CD4-positive, alpha-beta memory T cell (primary cell): ENCODE measurements around the gene LCN15. TPM values are rescaled to one million over a fixed set of nuclear protein-coding genes. Genes with fewer than 3 reads are reported as not detected.

ENCODE experiments used
- CTCF ChIA-PET: fragments of 350-600 bp; sonication (Branson Sonifier 250); formaldehyde crosslinking; loops from one replicate; lab custom pipeline; 2021; ENCODE audit warnings: inconsistent platforms; ENCODE audit not compliant: partially characterized antibody; lab: Charles Lee
- POLR2A ChIA-PET: fragments of 350-600 bp; sonication (Branson Sonifier 250); formaldehyde crosslinking; loops from one replicate; lab custom pipeline; 2021; ENCODE audit not compliant: partially characterized antibody; lab: Charles Lee
- DNase-seq, 5 donors: peaks; one replicate each; pipeline versions ENCODE4 v3.0.0 to v3.0.0-alpha.2; 2020 to 2022; ENCODE audit warnings: mixed read lengths in 1 of 5
- H3K27ac ChIP-seq: one replicate; pipeline ENCODE4 v1.7.0; 2013; ENCODE audit warnings: low read depth, low read length
- H3K27me3 ChIP-seq: 2 replicates; pipeline ENCODE4 v1.7.0; 2013; ENCODE audit warnings: mild to moderate bottlenecking, low read length, moderate library complexity; ENCODE audit not compliant: insufficient read depth
- H3K36me3 ChIP-seq: 2 replicates; pipeline ENCODE4 v1.7.0; 2013; ENCODE audit warnings: mild to moderate bottlenecking, low read length, moderate library complexity; ENCODE audit not compliant: insufficient read depth
- H3K4me1 ChIP-seq: 2 replicates; pipeline ENCODE4 v1.7.0; 2013; ENCODE audit warnings: mild to moderate bottlenecking, low read length, moderate library complexity; ENCODE audit not compliant: insufficient read depth
- H3K4me3 ChIP-seq, 2 donors: one replicate each; pipeline ENCODE4 v1.7.0; 2013; ENCODE audit warnings: low read length in 2 of 2, mild to moderate bottlenecking in 1 of 2
- H3K9me3 ChIP-seq, 2 donors: one replicate each; pipeline ENCODE4 v1.7.0; 2013; ENCODE audit warnings: low read length in 2 of 2, control low read depth in 1 of 2; ENCODE audit not compliant: control insufficient read depth in 1 of 2
- H3K27ac Mint-ChIP-seq, 7 donors: one replicate each; pipeline ENCODE4 v1.8.0; 2020 to 2021; ENCODE audit warnings: mixed read lengths in 7 of 7, mild to moderate bottlenecking in 6 of 7, inconsistent platforms in 3 of 7, moderate library complexity in 3 of 7
- H3K27me3 Mint-ChIP-seq, 2 donors: one replicate each; pipeline ENCODE4 v1.8.0; 2020 to 2021; ENCODE audit warnings: mixed read lengths in 2 of 2
- H3K36me3 Mint-ChIP-seq, 2 donors: one replicate each; pipeline ENCODE4 v1.8.0; 2020 to 2021; ENCODE audit warnings: mixed read lengths in 2 of 2, inconsistent platforms in 1 of 2, mild to moderate bottlenecking in 1 of 2
- H3K4me1 Mint-ChIP-seq, 4 donors: one replicate each; pipeline ENCODE4 v1.8.0; 2020 to 2021; ENCODE audit warnings: mixed read lengths in 4 of 4, mild to moderate bottlenecking in 1 of 4
- H3K4me3 Mint-ChIP-seq, 8 donors: one replicate each; pipeline ENCODE4 v1.8.0; 2020 to 2021; ENCODE audit warnings: mixed read lengths in 8 of 8, mild to moderate bottlenecking in 7 of 8, moderate library complexity in 6 of 8, inconsistent platforms in 3 of 8
- H3K9me3 Mint-ChIP-seq, 8 donors: one replicate each; pipeline ENCODE4 v1.8.0; 2020 to 2021; ENCODE audit warnings: mixed read lengths in 8 of 8, mild to moderate bottlenecking in 5 of 8, inconsistent platforms in 3 of 8, moderate library complexity in 1 of 8
- intact Hi-C: fragments of 100-400 bp; cut with micrococcal nuclease; formaldehyde crosslinking; loops from one replicate; pipeline ENCODE4 v1.15.1; 2023
- polyA plus RNA-seq, 2 donors: library from polyadenylated mRNA; unstranded; fragments of 300-500 nt; fragmentation: Illumina TruSeq; gene quantifications; one replicate each; pipeline ENCODE4 v1.2.3, GENCODE V29; 2021
- total RNA-seq, 2 experiments: library from RNA; stranded (reverse); gene quantifications; one replicate each; pipeline ENCODE4 v1.2.3, GENCODE V29; 2021

Gene LCN15
- total and polyA plus RNA-seq, 4 experiments from 2014 or later: not detected

DNA sequence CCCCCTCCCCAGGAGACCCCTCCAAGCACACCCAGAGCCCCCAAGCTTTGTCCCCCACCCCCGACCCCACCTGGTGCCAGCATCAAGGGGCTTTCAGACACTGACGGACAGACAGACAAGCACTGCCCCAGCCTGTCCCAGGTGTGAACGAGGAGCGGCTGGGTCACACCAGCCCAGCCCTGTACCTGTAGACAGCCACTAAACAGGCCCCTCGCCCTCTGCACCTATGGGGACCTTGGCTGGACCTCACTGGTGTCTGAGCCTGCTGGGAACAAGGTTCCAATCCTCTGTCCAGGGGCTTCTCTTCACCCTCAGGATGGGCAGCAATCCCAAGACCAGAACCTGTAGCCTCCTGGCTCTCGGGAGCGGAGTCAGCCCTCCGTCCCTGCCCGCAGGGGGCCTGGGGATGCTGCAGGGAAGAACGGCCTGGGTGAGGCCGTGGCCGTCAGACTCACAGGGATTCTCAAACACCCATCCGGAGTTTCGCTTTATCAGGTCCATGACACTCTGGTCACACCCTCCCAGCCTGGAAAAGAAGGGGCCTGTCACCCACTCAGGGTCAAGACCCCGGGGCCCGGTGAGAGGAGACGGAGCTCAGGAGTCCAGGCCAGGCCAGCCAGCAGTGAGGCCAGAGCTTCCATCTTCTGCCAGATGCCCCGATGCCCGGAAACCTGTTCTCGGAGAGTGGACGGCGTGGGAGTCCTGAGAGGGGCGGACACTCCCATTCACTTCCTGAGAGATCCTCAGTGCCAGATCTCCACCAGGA lies 18.7 kb downstream of the LCN15 start:
- H3K27me3 ChIP-seq: no peaks in the 10 kb centered on the region
- Mint-ChIP-seq H3K4me3 (no peak overlapping the region), H3K27me3 (peaks cover 0 to 3% of the 10 kb centered on the region in 2 donors), H3K36me3 (no peaks in the 10 kb centered on the region), H3K9me3 (peaks cover 0 to 1% (median 0%) of the 10 kb centered on the region in 8 donors), H3K27ac (no peak overlapping the region), H3K4me1 (peaks cover 0 to 7% (median under 1%) of the 10 kb centered on the region in 4 donors)
- no peak overlapping the region for H3K27ac ChIP-seq
- peak in 1 of 5 donors; percentile 38 for DNase-seq
- CTCF ChIA-PET: no interaction called here
- POLR2A ChIA-PET: interaction anchor here (0.5 to 0.7 kb wide), 2 partner anchors 19 to 45 kb away, joined by 3 read pairs; no protein-coding TSS in a partner anchor
- H3K4me1 ChIP-seq: peaks cover 13% of the 10 kb centered on the region
- no peak overlapping the region for H3K4me3 ChIP-seq
- intact Hi-C loops: no loop called here
- H3K36me3 ChIP-seq: no peaks in the 10 kb centered on the region
- H3K9me3 ChIP-seq: no peaks in the 10 kb centered on the region

DNA sequence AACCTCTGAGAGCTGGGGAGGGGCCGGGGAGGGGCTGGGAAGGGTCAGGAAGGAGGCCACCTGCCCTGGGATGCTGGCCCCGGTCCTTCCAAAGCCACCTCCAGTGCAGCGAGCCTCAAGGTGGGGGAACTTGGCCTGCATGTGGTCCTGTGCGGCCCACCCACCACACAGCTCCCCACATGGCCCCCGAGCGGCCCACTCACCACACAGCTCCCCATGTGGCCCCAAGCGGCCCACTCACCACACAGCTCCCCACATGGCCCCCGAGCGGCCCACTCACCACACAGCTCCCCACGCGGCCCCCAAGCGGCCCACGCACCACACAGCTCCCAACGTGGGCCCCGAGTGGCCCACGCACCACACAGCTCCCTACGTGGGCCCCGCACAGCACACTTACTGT lies 19.5 kb downstream of the LCN15 start:
- Mint-ChIP-seq H3K9me3 (no peaks in the 10 kb centered on the region), H3K4me3 (no peak overlapping the region), H3K27ac (no peak overlapping the region), H3K4me1 (peaks cover 0 to 7% (median 3%) of the 10 kb centered on the region in 4 donors), H3K36me3 (no peaks in the 10 kb centered on the region), H3K27me3 (peaks cover 0 to 3% of the 10 kb centered on the region in 2 donors)
- no peak for DNase-seq
- CTCF ChIA-PET: no interaction called here
- Histone ChIP-seq H3K27me3 (no peaks in the 10 kb centered on the region), H3K27ac (no peak overlapping the region), H3K4me3 (no peak overlapping the region), H3K36me3 (no peaks in the 10 kb centered on the region), H3K4me1 (peaks cover 13% of the 10 kb centered on the region), H3K9me3 (no peaks in the 10 kb centered on the region)
- intact Hi-C loops: no loop called here
- POLR2A ChIA-PET: interaction anchor here (0.5 to 0.7 kb wide), 2 partner anchors 18 to 44 kb away, joined by 3 read pairs; no protein-coding TSS in a partner anchor

DNA sequence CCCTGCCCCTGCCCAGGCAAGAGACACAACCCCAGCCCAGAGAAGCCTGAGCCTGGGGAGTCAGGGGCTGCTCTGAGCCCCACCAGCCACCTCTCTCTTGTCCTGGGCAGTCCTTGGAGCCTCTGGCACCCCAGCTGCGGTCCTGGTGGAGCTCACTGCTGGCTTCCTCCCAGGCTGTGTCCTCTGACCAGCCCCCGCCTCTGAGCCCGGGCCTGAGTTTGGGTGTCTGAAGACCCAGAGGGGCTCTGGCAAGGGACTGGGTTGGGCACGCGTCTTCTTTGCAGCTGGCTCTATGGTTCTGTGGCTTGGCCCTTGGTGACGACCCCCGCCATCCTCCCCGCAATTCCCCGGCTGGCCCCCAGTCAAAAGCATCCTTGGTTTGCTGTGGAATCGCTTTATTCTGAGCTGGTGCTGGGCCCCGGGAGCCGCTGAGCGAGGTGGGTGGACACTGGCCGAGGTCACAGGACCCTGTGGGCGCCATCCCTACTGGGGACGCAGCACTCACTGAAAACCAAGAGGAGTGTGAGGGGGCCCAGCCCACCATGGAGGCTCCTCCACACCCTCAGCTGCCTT lies 20.6 kb downstream of the LCN15 start:
- Histone ChIP-seq H3K36me3 (no peaks in the 10 kb centered on the region), H3K4me1 (peaks cover 13% of the 10 kb centered on the region), H3K27me3 (no peaks in the 10 kb centered on the region), H3K27ac (no peak overlapping the region), H3K9me3 (no peaks in the 10 kb centered on the region), H3K4me3 (no peak overlapping the region)
- intact Hi-C loops: no loop called here
- POLR2A ChIA-PET: interaction anchor here (1.3 kb wide), 1 partner anchor 16 kb away, joined by 3 read pairs; no protein-coding TSS in a partner anchor
- CTCF ChIA-PET: no interaction called here
- Mint-ChIP-seq H3K4me1 (peaks cover 0 to 7% (median 3%) of the 10 kb centered on the region in 4 donors), H3K36me3 (no peaks in the 10 kb centered on the region), H3K27me3 (peaks cover 0 to 3% of the 10 kb centered on the region in 2 donors), H3K4me3 (no peak overlapping the region), H3K27ac (no peak overlapping the region), H3K9me3 (no peaks in the 10 kb centered on the region)
- DNase-seq: peak in 1 of 5 donors; percentile 28

DNA sequence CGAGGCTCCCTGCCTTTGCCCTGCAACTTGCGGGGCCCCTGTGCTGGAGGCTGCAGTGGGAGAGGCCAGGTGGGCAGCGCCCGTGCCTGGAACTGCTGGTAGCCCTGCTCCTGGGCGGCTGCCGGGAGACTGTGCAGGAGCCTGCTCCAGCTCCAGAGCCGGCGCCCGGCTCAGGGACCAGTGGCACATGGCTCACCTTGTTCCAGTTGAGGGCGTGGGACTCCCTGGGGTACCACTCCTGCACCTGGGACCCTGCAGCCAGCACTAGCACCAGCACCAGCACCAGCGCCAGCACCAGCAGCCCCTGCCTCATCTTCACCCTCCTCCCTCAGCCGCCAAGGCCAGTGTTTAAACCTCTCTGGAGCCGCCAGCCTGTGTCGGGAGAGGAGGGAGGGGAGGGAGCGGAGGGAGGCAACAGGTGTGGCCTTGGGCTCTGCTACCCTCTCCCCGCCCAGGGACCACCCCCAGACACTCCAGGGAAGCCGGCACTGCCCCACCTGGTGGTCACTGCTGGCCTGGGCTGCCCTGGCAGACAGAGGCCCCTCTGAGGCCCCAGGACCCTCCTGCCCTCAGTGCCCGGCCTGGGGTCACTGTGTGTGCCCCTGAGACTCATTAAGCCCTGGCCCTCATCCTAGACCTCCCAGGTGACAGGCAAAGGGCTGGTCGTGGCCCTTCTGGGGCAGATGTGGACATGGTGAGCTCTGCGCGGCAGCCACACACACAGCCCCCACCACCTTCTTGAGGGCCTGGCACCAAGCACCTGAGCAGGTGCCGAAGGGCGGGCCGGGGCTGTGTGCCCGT lies 21.5 kb downstream of the LCN15 start, which contains the start of gene LCN10:
TSS of gene LCN10 (minus strand) at position 350 of the 801 bp plus-strand sequence. CDS start at position 313, 37 bp downstream.
- ChIA-PET CTCF (no interaction called here), POLR2A (interaction anchor here (1.3 to 1.5 kb wide), 2 partner anchors 14 to 15 kb away, joined by 3 to 13 read pairs; no protein-coding TSS in a partner anchor)
- Mint-ChIP-seq H3K27me3 (peaks cover 0 to 3% of the 10 kb centered on the region in 2 donors), H3K27ac (no peak within 1 kb of the TSS), H3K9me3 (no peaks in the 10 kb centered on the region), H3K4me3 (peak within 1 kb of the TSS in 6 of 8 donors; percentile 25 to 76 (median 68)), H3K36me3 (no peaks in the 10 kb centered on the region), H3K4me1 (peaks cover 0 to 7% (median 3%) of the 10 kb centered on the region in 4 donors)
- H3K9me3 ChIP-seq: no peaks in the 10 kb centered on the region
- intact Hi-C loops: no loop called here
- no peaks in the 10 kb centered on the region for H3K36me3 ChIP-seq
- peaks cover 13% of the 10 kb centered on the region for H3K4me1 ChIP-seq
- no peak within 1 kb of the TSS for H3K27ac ChIP-seq
- peak in 1 of 5 donors; percentile 35 for DNase-seq
- no peaks in the 10 kb centered on the region for H3K27me3 ChIP-seq
- H3K4me3 ChIP-seq: peak within 1 kb of the TSS in 1 of 2 donors; percentile 28

- Mint-ChIP-seq H3K27ac (no peak overlapping the region), H3K4me1 (peaks cover 0 to 7% (median 3%) of the 10 kb centered on the region in 4 donors), H3K9me3 (no peaks in the 10 kb centered on the region), H3K36me3 (no peaks in the 10 kb centered on the region), H3K27me3 (peaks cover 0 to 2% of the 10 kb centered on the region in 2 donors), H3K4me3 (peak overlapping the region in 6 of 8 donors; percentile 25 to 76 (median 68))
- no peak overlapping the region for H3K27ac ChIP-seq
- intact Hi-C loops: no loop called here
- no peaks in the 10 kb centered on the region for H3K36me3 ChIP-seq
- H3K4me1 ChIP-seq: peaks cover 13% of the 10 kb centered on the region
- H3K9me3 ChIP-seq: no peaks in the 10 kb centered on the region
- H3K4me3 ChIP-seq: peak overlapping the region in 1 of 2 donors; percentile 28
- no peaks in the 10 kb centered on the region for H3K27me3 ChIP-seq
- POLR2A ChIA-PET: interaction anchor here (0.7 to 1.5 kb wide), 2 partner anchors 14 to 17 kb away, joined by 3 to 13 read pairs; no protein-coding TSS in a partner anchor
- CTCF ChIA-PET: no interaction called here
- DNase-seq: peak in 1 of 5 donors; percentile 29
Measured at GRCh38 chr9:136741883-136742571, 22.3 kb downstream of the LCN15 start.

DNA sequence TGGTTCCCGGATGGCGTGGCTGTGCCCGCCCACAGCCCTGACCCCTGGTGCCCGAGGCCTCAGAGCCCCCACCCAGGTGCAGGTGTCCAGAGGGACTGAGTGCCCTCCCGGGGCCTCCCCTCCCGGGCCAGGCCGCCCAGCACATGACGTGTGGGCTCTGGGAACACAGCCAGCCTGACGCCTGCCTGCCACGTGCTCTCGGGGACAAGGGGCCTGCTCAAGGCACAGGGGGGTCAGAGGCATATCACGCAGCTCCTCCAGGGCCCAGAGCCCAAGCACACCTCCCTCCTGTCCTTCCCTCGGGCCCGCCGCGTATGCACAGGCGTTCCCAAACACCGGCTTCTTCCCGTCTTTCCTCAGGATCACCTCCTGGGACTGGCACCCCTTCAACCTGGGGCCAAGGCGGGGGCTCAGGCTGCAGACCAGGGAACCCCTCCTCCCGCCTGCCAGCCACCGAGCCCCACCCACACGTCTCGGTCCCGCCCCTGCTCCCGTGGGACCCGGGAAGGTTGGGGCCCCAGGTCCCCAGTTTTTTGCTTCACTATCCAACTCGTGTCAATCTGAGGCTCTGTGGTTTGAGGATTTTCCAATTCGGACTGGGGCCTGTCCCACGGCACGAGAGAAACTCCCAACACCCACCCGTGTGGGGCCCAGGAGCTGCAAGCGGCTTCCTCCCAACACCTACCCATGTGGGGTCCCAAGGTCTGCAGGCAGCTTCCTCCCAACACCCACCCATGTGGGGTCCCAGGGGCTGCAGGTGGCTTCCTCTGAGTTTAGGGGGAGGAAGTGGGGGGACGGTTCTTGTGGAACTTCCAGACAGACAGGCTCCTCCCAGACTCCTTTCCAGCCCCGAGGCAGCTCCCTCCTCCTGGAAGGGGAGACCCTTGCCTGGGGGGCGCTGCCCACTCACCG lies 23.1 kb downstream of the LCN15 start:
- peaks cover 0 to 7% (median 3%) of the 10 kb centered on the region in 4 donors for H3K4me1 Mint-ChIP-seq
- no peaks in the 10 kb centered on the region for H3K36me3 Mint-ChIP-seq
- POLR2A ChIA-PET: interaction anchor here (0.7 to 1.5 kb wide), 3 partner anchors 11 to 16 kb away, joined by 3 to 13 read pairs (median 3); no protein-coding TSS in a partner anchor
- intact Hi-C loops: no loop called here
- peaks cover 13% of the 10 kb centered on the region for H3K4me1 ChIP-seq
- H3K4me3 ChIP-seq: peak overlapping the region in 1 of 2 donors; percentile 28
- no peaks in the 10 kb centered on the region for H3K27me3 ChIP-seq
- H3K27ac Mint-ChIP-seq: peak overlapping the region in 1 of 7 donors; percentile 51
- peak in 1 of 5 donors; percentile 20 for DNase-seq
- no peaks in the 10 kb centered on the region for H3K9me3 ChIP-seq
- peak overlapping the region in 6 of 8 donors; percentile 25 to 76 (median 68) for H3K4me3 Mint-ChIP-seq
- H3K36me3 ChIP-seq: no peaks in the 10 kb centered on the region
- H3K9me3 Mint-ChIP-seq: no peaks in the 10 kb centered on the region
- no peaks in the 10 kb centered on the region for H3K27me3 Mint-ChIP-seq
- no peak overlapping the region for H3K27ac ChIP-seq
- CTCF ChIA-PET: no interaction called here
